Activated naive CD4-positive, alpha-beta T cell treated with anti-CD3 and anti-CD28 coated beads, Interleukin-2, amount 50 U/mL, for 72 hours (primary cell): ENCODE measurements around the gene CTDP1. TPM values are rescaled to one million over a fixed set of nuclear protein-coding genes. Genes with fewer than 3 reads are reported as not detected.
"Not testable (repeated sequence)": the region's sequence is repeated elsewhere in the genome, so short reads cannot be mapped to it uniquely, and the experiment has no call there.

Experiments used
- ATAC-seq, 2 donors: fragments of 150-1000 bp; cut with Tn5 transposase; 2 replicates each; pipeline ENCODE4 v1.10.0; 2021; ENCODE audit warnings: mild to moderate bottlenecking in 2 of 2, moderate library complexity in 2 of 2
- DNase-seq, 2 donors: peaks; one replicate each; pipeline ENCODE4 v3.0.0; 2021 to 2022; ENCODE audit warnings: low spot score in 2 of 2
- H3K27ac Mint-ChIP-seq, 2 donors: one replicate each; pipeline ENCODE4 v1.8.0; 2022; ENCODE audit warnings: mild to moderate bottlenecking in 2 of 2, mixed read lengths in 2 of 2
- H3K36me3 Mint-ChIP-seq, 2 donors: one replicate each; pipeline ENCODE4 v1.8.0; 2022; ENCODE audit warnings: mixed read lengths in 2 of 2
- H3K9me3 Mint-ChIP-seq, 2 donors: one replicate each; pipeline ENCODE4 v1.8.0; 2022; ENCODE audit warnings: mixed read lengths in 2 of 2
- total RNA-seq, 2 donors: library from RNA; stranded (reverse); gene quantifications; one replicate each; pipeline ENCODE4 v1.2.3, GENCODE V29; 2022

Gene CTDP1
- total RNA-seq, 2 donors from 2014 or later: 37.5 to 81.4 TPM

- DNase-seq (no peak), ATAC-seq (no peak)
- peaks cover 44 to 63% of the 10 kb centered on the region in 2 donors for H3K36me3 Mint-ChIP-seq
- peaks cover 6 to 10% of the 10 kb centered on the region in 2 donors for H3K9me3 Mint-ChIP-seq
- H3K27ac Mint-ChIP-seq: no peak overlapping the region
Observed at GRCh38 chr18:79720359-79720733, 40.7 kb downstream of the CTDP1 start.

- H3K9me3 Mint-ChIP-seq: peaks cover 10 to 12% of the 10 kb centered on the region in 2 donors
- H3K36me3 Mint-ChIP-seq: peaks cover 64 to 76% of the 10 kb centered on the region in 2 donors
- no peak overlapping the region for H3K27ac Mint-ChIP-seq
- ATAC-seq: no peak
- DNase-seq: no peak
Observed at GRCh38 chr18:79723036-79723435, 43.4 kb downstream of the CTDP1 start.

GRCh38 chr18:79723628-79724027 is 44.0 kb downstream of the CTDP1 start:
- peak overlapping the region in 1 of 2 donors; percentile 44 for H3K27ac Mint-ChIP-seq
- ATAC-seq (no peak), DNase-seq (no peak)
- H3K36me3 Mint-ChIP-seq: peaks cover 63 to 76% of the 10 kb centered on the region in 2 donors
- peaks cover 8 to 12% of the 10 kb centered on the region in 2 donors for H3K9me3 Mint-ChIP-seq

GRCh38 chr18:79724299-79725080 is 44.9 kb downstream of the CTDP1 start:
- DNase-seq (no peak), ATAC-seq (no peak)
- Mint-ChIP-seq H3K9me3 (peaks cover 0 to 5% of the 10 kb centered on the region in 2 donors), H3K36me3 (peaks cover 63 to 76% of the 10 kb centered on the region in 2 donors), H3K27ac (no peak overlapping the region)

- Mint-ChIP-seq H3K9me3 (peaks cover 0 to 5% of the 10 kb centered on the region in 2 donors), H3K27ac (peak overlapping the region in 1 of 2 donors; percentile 24), H3K36me3 (peaks cover 66 to 76% of the 10 kb centered on the region in 2 donors)
- DNase-seq (no peak), ATAC-seq (no peak)
Observed at GRCh38 chr18:79725486-79725885, 45.9 kb downstream of the CTDP1 start.

- H3K36me3 Mint-ChIP-seq: peaks cover 67 to 79% of the 10 kb centered on the region in 2 donors
Observed at GRCh38 chr18:79726721-79727120, 47.1 kb downstream of the CTDP1 start.

GRCh38 chr18:79727211-79727610 is 47.6 kb downstream of the CTDP1 start:
- Mint-ChIP-seq H3K9me3 (peaks cover 4 to 10% of the 10 kb centered on the region in 2 donors), H3K27ac (peak overlapping the region; percentile 24 to 52), H3K36me3 (peaks cover 71 to 83% of the 10 kb centered on the region in 2 donors)
- no peak for ATAC-seq
- DNase-seq: no peak

More at GRCh38 chr18:79726721-79727120, 47.1 kb downstream of the CTDP1 start:
- H3K27ac Mint-ChIP-seq: peak overlapping the region; percentile 24 to 29
- ATAC-seq (no peak), DNase-seq (no peak)
- peaks cover under 1 to 6% of the 10 kb centered on the region in 2 donors for H3K9me3 Mint-ChIP-seq

- DNase-seq (no peak), ATAC-seq (no peak)
- Mint-ChIP-seq H3K27ac (peak overlapping the region in 1 of 2 donors; percentile 37), H3K36me3 (peaks cover 79 to 91% of the 10 kb centered on the region in 2 donors), H3K9me3 (peaks cover 4 to 10% of the 10 kb centered on the region in 2 donors)
Observed at GRCh38 chr18:79728931-79729586, 49.5 kb downstream of the CTDP1 start.

- H3K27ac Mint-ChIP-seq: no peak overlapping the region
- ATAC-seq: peak in 1 of 2 donors; percentile 24
- DNase-seq: no peak
- peaks cover 4 to 10% of the 10 kb centered on the region in 2 donors for H3K9me3 Mint-ChIP-seq
- peaks cover 81 to 91% of the 10 kb centered on the region in 2 donors for H3K36me3 Mint-ChIP-seq
Observed at GRCh38 chr18:79729611-79730010, 50.0 kb downstream of the CTDP1 start.

GRCh38 chr18:79730804-79731203 is 51.2 kb downstream of the CTDP1 start:
- Mint-ChIP-seq H3K36me3 (peaks cover 74 to 88% of the 10 kb centered on the region in 2 donors), H3K27ac (no peak overlapping the region), H3K9me3 (peaks cover 4 to 10% of the 10 kb centered on the region in 2 donors)
- ATAC-seq (no peak), DNase-seq (no peak)

- ATAC-seq, DNase-seq, H3K9me3 Mint-ChIP-seq: not testable (repeated sequence)
- Mint-ChIP-seq H3K36me3 (peaks cover 69 to 80% of the 10 kb centered on the region in 2 donors), H3K27ac (peak overlapping the region in 1 of 2 donors; percentile 22)
Observed at GRCh38 chr18:79731881-79732720, 52.5 kb downstream of the CTDP1 start.

GRCh38 chr18:79732721-79733025 is 53.1 kb downstream of the CTDP1 start:
- peaks cover 68 to 80% of the 10 kb centered on the region in 2 donors for H3K36me3 Mint-ChIP-seq
- ATAC-seq (no peak), DNase-seq (no peak)
- H3K9me3 Mint-ChIP-seq: peaks cover 4 to 5% of the 10 kb centered on the region in 2 donors
- no peak overlapping the region for H3K27ac Mint-ChIP-seq

GRCh38 chr18:79733135-79733701 is 53.6 kb downstream of the CTDP1 start:
- H3K36me3 Mint-ChIP-seq: peaks cover 70 to 80% of the 10 kb centered on the region in 2 donors
- H3K27ac Mint-ChIP-seq: peak overlapping the region in 1 of 2 donors; percentile 87
- DNase-seq (no peak), ATAC-seq (no peak)
- H3K9me3 Mint-ChIP-seq: peaks cover 4 to 5% of the 10 kb centered on the region in 2 donors

- Mint-ChIP-seq H3K36me3 (peaks cover 70 to 78% of the 10 kb centered on the region in 2 donors), H3K9me3 (peaks cover 4 to 5% of the 10 kb centered on the region in 2 donors), H3K27ac (peak overlapping the region in 1 of 2 donors; percentile 87)
- no peak for ATAC-seq
- DNase-seq: no peak
Observed at GRCh38 chr18:79733986-79734770, 54.6 kb downstream of the CTDP1 start.

GRCh38 chr18:79735071-79735980 is 55.7 kb downstream of the CTDP1 start:
- DNase-seq (no peak), ATAC-seq (peak in 1 of 2 donors; percentile 18)
- Mint-ChIP-seq H3K36me3 (peaks cover 63 to 68% of the 10 kb centered on the region in 2 donors), H3K9me3 (peaks cover 4 to 5% of the 10 kb centered on the region in 2 donors), H3K27ac (peak overlapping the region in 1 of 2 donors; percentile 29)
